ENCODE results near the gene CDIP1. TPM values are rescaled to one million over a fixed set of nuclear protein-coding genes. Genes with fewer than 3 reads are reported as not detected.

The CDIP1 gene
- total and polyA plus RNA-seq, 10 of the 15 experiments (the other 5 are each of a cell fraction or from before 2014, with no cell fraction given), result 6.1 to 32.4 (median 13.6) TPM

DNA sequence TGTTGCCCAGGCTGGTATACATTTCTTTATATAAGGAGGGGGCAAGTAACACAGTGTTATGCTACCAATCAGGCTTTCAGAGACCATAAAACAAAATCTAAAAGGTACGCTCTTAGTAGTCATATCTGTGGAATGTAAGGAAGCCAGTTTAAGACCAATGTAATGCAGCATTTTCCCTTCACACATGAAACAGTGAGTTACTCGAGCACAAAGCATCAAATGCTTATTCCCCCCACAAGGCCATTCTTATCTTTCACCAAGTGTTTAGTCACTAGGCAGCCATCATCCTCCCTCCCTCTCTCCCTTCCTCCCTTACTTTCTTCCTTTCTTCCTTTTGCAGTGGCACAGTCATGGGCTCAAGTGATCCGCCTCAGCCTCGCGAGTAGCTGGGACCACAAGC is 49.5 kb downstream of the CDIP1 start:
- RAD21 ChIA-PET (ENCODE audit: unreplicated experiment), result no interaction called here
- no peak overlapping the region for H3K27ac ChIP-seq (ENCODE audit: control insufficient read depth, insufficient read depth)
- no peak overlapping the region for H2AFZ ChIP-seq (ENCODE audit: control insufficient read depth, low read depth, low read length)
- SMC1A ChIA-PET (ENCODE audit: uncharacterized antibody, unreplicated experiment), result interaction anchor here (0.9 kb wide), 1 partner anchor 48 kb away, joined by 3 read pairs; no protein-coding TSS in a partner anchor
- 96% methylated on average over 5 of the region's 5 CpGs for WGBS (ENCODE audit: insufficient coverage, insufficient replicate concordance, low lambda C conversion rate, missing lambda C conversion rate)
- no peaks in the 10 kb centered on the region for H4K20me1 ChIP-seq (ENCODE audit: control insufficient read depth, insufficient read depth)
- ATAC-seq (no peak), FAIRE-seq (no peak), DNase-seq (ENCODE audit: low read depth, low spot score) (no peak)
- POLR2A ChIA-PET, result interaction anchor here (0.7 to 1.1 kb wide), 2 partner anchors 12 to 30 kb away, joined by 3 to 4 read pairs; no protein-coding TSS in a partner anchor
- intact Hi-C loops (cut with micrococcal nuclease; ENCODE audit: unreplicated experiment), result no loop called here
- no peak overlapping the region for H3K4me2 ChIP-seq (ENCODE audit: control insufficient read depth, insufficient read depth)
- no TSS peak for BruUV-seq (replicated peaks)
- no peak overlapping the region for H3K9ac ChIP-seq (ENCODE audit: control insufficient read depth, insufficient read depth, low read length)
- H3K4me1 ChIP-seq (ENCODE audit: control insufficient read depth, insufficient read depth, low read length), result no peaks in the 10 kb centered on the region
- no peaks in the 10 kb centered on the region for H3K27me3 ChIP-seq (replicated peaks in 1 of 2; ENCODE audit: control insufficient read depth in 2 of 2, insufficient read depth in 2 of 2, low read length in 1 of 2)
- in situ Hi-C loops (cut with MboI), result no loop called here
- H3K9me3 ChIP-seq (replicated peaks; ENCODE audit: control insufficient read depth, insufficient read depth, low read length), result no peaks in the 10 kb centered on the region
- peaks cover 3 to 14% of the 10 kb centered on the region in 2 experiments for H3K36me3 ChIP-seq (ENCODE audit: control insufficient read depth in 2 of 2, insufficient read depth in 2 of 2, low read length in 1 of 2)
- TF ChIP-seq MTA3 (IDR thresholded peaks at IDR 0.05; ENCODE audit: borderline replicate concordance, low read length) (no peak), EGR1 (IDR thresholded peaks at IDR 0.05; ENCODE audit: borderline replicate concordance in 1 of 2, low read depth in 2 of 2, low read length in 2 of 2) (no peak), FOXK2 (IDR thresholded peaks at IDR 0.05) (no peak), NKRF (conservative IDR thresholded peaks at IDR 0.05) (no peak), HDGF (IDR thresholded peaks at IDR 0.05) (no peak), CBX3 (IDR thresholded peaks at IDR 0.05; ENCODE audit: borderline replicate concordance, low read depth) (no peak), NR2F1 (conservative IDR thresholded peaks at IDR 0.05) (no peak), NRF1 (conservative IDR thresholded peaks at IDR 0.05; ENCODE audit: low read depth, low read length) (no peak), NBN (IDR thresholded peaks at IDR 0.05) (no peak), SMAD5 (IDR thresholded peaks at IDR 0.05; ENCODE audit: low read depth) (no peak), ATF3 (IDR thresholded peaks at IDR 0.05; ENCODE audit: borderline replicate concordance, extremely low read depth, low read depth, low read length) (no peak), CBFB (IDR thresholded peaks at IDR 0.05; ENCODE audit: low read depth) (no peak), KDM1A (IDR thresholded peaks at IDR 0.05; ENCODE audit: borderline replicate concordance) (no peak), MYC (IDR thresholded peaks at IDR 0.05; ENCODE audit: insufficient read depth, insufficient read length, insufficient replicate concordance, low read length, severe bottlenecking) (no peak), POLR2A (IDR thresholded peaks at IDR 0.05; ENCODE audit: low read depth, low read length) (no peak), PAX8 (IDR thresholded peaks at IDR 0.05) (no peak), ZSCAN29 (IDR thresholded peaks at IDR 0.05) (no peak), TCF3 (IDR thresholded peaks at IDR 0.05; ENCODE audit: borderline replicate concordance, insufficient read depth, low read depth, low read length) (no peak), ZNF217 (IDR thresholded peaks at IDR 0.05) (no peak), SMC3 (IDR thresholded peaks at IDR 0.05; ENCODE audit: borderline replicate concordance, low read length) (no peak)
- H3K79me2 ChIP-seq (ENCODE audit: control insufficient read depth, insufficient read depth, low read length), result no peaks in the 10 kb centered on the region; the same call in 1 of the 2 replicates
- CTCF ChIA-PET, result interaction anchor here (1.9 to 2.2 kb wide), 2 partner anchors 17 to 18 kb away, joined by 4 to 9 read pairs; no protein-coding TSS in a partner anchor
- no peak overlapping the region for H3K4me3 ChIP-seq

Data from GM12878 (cell line).